ENCODE measurements around the gene CD164. TPM values are rescaled to one million over a fixed set of nuclear protein-coding genes. Genes with fewer than 3 reads are reported as not detected.

CD164 gene
- total and polyA plus RNA-seq, 2 donors (not counting 3 experiments of a cell fraction or from before 2014, with no cell fraction given): 116 to 172 TPM

DNA sequence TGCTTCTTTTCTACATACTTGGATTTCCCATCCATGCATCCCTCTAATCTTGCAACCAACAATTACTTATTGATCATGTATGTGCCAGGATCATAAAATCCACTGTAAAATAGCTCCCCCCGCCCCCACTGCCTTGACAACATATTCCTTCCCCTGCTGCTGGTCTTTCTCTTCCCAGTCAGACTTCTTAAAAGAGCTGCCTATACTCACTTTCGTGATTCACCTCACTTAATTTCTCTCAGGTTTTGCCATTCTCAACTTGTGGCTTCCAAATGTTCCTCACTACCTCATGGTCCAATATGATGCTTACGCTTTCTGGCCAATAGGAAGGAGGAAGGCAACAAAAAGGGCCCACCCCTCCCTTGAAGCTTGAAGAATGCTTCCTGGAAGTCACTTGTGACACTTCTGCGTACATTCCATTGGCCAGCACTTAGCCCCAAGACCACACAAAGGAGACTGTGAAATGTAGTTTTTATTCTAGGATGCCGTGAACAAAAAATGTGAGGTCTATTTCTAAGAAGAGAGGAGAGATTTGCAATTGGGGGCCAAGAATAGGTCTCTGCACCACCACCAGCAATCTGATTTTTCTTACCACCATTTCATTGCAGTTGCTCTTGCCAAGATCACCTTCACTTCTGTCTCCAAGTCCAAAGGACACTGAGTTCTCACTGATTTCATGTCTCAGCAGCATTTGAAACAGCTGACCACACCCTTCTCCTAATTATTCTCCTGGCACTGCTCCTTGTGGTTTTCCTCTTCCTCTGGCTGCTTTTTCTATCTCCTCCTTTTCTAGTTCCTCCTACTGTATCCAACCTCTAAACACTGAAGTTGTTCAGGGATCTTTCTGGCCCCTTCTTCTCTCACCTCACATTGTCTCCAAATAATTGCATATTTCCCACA, 30.8 kb downstream of the CD164 start:
- no peaks in the 10 kb centered on the region for H3K9me1 ChIP-seq (replicated peaks; ENCODE audit: control insufficient read depth, extremely low read depth, insufficient read depth, low read length)
- DNase-seq (ENCODE audit: low read depth, low spot score) (no peak), FAIRE-seq (peak; percentile 38)
- no peaks in the 10 kb centered on the region for H3K79me2 ChIP-seq (ENCODE audit: control insufficient read depth, insufficient read depth, low read length)
- no peaks in the 10 kb centered on the region for H3K4me1 ChIP-seq (ENCODE audit: control insufficient read depth, extremely low read depth, insufficient read depth, low read length)
- no peaks in the 10 kb centered on the region for H4K20me1 ChIP-seq (replicated peaks; ENCODE audit: control insufficient read depth, extremely low read depth, insufficient read depth, low read length)
- dilution Hi-C loops (cut with MboI; ENCODE audit: extremely low pct_ligation_motif_present, low sequenced_read_pairs) (no loop called here), intact Hi-C loops (cut with micrococcal nuclease) (no loop called here)
- H3K9me3 ChIP-seq (replicated peaks; ENCODE audit: control insufficient read depth, insufficient read depth, low read length): no peaks in the 10 kb centered on the region
- no peak overlapping the region for H3K27ac ChIP-seq (ENCODE audit: insufficient read depth, low read depth, low read length)
- H3K4me3 ChIP-seq (replicated peaks in 1 of 3; ENCODE audit: insufficient read depth in 1 of 3, low read depth in 1 of 3, low read length in 3 of 3): no peak overlapping the region
- TF ChIP-seq, protein P1, sequence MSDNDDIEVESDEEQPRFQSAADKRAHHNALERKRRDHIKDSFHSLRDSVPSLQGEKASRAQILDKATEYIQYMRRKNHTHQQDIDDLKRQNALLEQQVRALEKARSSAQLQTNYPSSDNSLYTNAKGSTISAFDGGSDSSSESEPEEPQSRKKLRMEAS (IDR thresholded peaks at IDR 0.05; ENCODE audit: insufficient read depth, insufficient read length): no peak
- TF ChIP-seq, protein P2, sequence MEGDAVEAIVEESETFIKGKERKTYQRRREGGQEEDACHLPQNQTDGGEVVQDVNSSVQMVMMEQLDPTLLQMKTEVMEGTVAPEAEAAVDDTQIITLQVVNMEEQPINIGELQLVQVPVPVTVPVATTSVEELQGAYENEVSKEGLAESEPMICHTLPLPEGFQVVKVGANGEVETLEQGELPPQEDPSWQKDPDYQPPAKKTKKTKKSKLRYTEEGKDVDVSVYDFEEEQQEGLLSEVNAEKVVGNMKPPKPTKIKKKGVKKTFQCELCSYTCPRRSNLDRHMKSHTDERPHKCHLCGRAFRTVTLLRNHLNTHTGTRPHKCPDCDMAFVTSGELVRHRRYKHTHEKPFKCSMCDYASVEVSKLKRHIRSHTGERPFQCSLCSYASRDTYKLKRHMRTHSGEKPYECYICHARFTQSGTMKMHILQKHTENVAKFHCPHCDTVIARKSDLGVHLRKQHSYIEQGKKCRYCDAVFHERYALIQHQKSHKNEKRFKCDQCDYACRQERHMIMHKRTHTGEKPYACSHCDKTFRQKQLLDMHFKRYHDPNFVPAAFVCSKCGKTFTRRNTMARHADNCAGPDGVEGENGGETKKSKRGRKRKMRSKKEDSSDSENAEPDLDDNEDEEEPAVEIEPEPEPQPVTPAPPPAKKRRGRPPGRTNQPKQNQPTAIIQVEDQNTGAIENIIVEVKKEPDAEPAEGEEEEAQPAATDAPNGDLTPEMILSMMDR (IDR thresholded peaks at IDR 0.05; ENCODE audit: extremely low read depth in 1 of 2, insufficient read depth in 1 of 2, low read depth in 1 of 2, low read length in 2 of 2): no peak
- TF ChIP-seq GATA2 (IDR thresholded peaks at IDR 0.05; ENCODE audit: insufficient read depth, insufficient read length, low read depth, low read length) (no peak), POLR2AphosphoS5 (IDR thresholded peaks at IDR 0.05; ENCODE audit: insufficient read depth, low read depth, low read length) (no peak), FOS (IDR thresholded peaks at IDR 0.05; ENCODE audit: borderline replicate concordance, insufficient read depth, low read length) (no peak), POLR2A (IDR thresholded peaks at IDR 0.05; ENCODE audit: low read depth, low read length) (no peak)
- H3K36me3 ChIP-seq (ENCODE audit: control insufficient read depth in 2 of 2, extremely low read depth in 1 of 2, insufficient read depth in 2 of 2, low read length in 2 of 2): peaks cover 0 to 3% of the 10 kb centered on the region in 2 experiments
- no peaks in the 10 kb centered on the region for H3K27me3 ChIP-seq (ENCODE audit: control insufficient read depth in 2 of 2, insufficient read depth in 2 of 2, low read length in 2 of 2)
- ChIA-PET POLR2A (no interaction called here), CTCF (interaction anchor here (1.2 to 3.4 kb wide), 2 partner anchors 32 to 164 kb away, joined by 4 to 11 read pairs; no protein-coding TSS in a partner anchor)
- H2AFZ ChIP-seq (ENCODE audit: low read depth, low read length): no peak overlapping the region
- H3K4me2 ChIP-seq (ENCODE audit: insufficient read depth, low read length): no peak overlapping the region
- no TSS peak for BruUV-seq (replicated peaks)
- H3K9ac ChIP-seq (replicated peaks; ENCODE audit: extremely low read depth, insufficient read depth, low read length): no peak overlapping the region

Data from endothelial cell of umbilical vein (primary cell).